Measurements from ENCODE around the gene NDFIP2. TPM values are rescaled to one million over a fixed set of nuclear protein-coding genes. Genes with fewer than 3 reads are reported as not detected.

Gene NDFIP2
- total RNA-seq, 1 experiment from 2014 or later: 31.0 TPM

DNA sequence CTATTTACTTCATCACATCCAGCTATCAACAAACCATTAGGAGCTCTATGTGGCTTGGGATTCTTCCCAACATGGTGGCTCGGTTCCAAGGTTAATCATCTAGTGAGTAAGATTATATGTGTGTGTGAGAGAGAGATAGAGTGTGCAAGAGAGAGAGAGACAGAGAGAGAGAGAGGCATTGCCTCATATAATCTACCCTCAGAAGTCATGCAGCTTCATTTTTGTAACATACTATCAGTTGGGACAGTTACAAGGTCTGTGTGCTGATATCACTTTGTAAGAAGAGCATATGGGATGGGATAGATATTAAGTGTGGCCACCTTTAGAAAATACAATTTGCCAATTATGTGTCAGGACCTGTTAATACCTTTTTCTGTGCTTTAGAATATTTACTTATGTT is 104.1 kb downstream of the NDFIP2 start:
- H3K27me3 Mint-ChIP-seq (ENCODE audit: low read depth): no peaks in the 10 kb centered on the region

More for the DNA sequence above, 104.1 kb downstream of the NDFIP2 start:
- Histone ChIP-seq H2BK5ac (ENCODE audit: insufficient read length, low read length) (no peak overlapping the region), H4K91ac (ENCODE audit: insufficient read length, low read depth, low read length) (no peak overlapping the region), H3K79me2 (ENCODE audit: insufficient read depth, low read length) (no peaks in the 10 kb centered on the region), H2BK120ac (ENCODE audit: low read depth, low read length, poor library complexity, severe bottlenecking) (no peak overlapping the region), H4K20me1 (ENCODE audit: control insufficient read depth, insufficient read depth, insufficient read length) (no peaks in the 10 kb centered on the region), H3K9me3 (ENCODE audit: control insufficient read depth, low read depth, low read length) (no peaks in the 10 kb centered on the region), H3K4ac (ENCODE audit: low read depth, low read length) (no peak overlapping the region), H3K18ac (ENCODE audit: insufficient read length, low read depth, low read length) (no peak overlapping the region), H3K4me2 (ENCODE audit: insufficient read depth, insufficient read length, low read length) (no peak overlapping the region), H3K4me1 (ENCODE audit: insufficient read depth, low read length) (no peaks in the 10 kb centered on the region), H2BK20ac (ENCODE audit: low read depth, low read length, poor library complexity, severe bottlenecking) (no peak overlapping the region), H4K8ac (replicated peaks; ENCODE audit: insufficient read length, low read depth, low read length) (no peak overlapping the region), H3K9ac (ENCODE audit: extremely low read depth, insufficient read length, low read length) (no peak overlapping the region), H2AFZ (ENCODE audit: low read length) (no peak overlapping the region), H3T11ph (ENCODE audit: low read length) (no peak overlapping the region), H3K23me2 (ENCODE audit: insufficient read length, low read depth, low read length, poor library complexity, severe bottlenecking) (no peaks in the 10 kb centered on the region), H3K23ac (ENCODE audit: insufficient read length, low read depth, low read length) (no peak overlapping the region), H3K14ac (ENCODE audit: insufficient read depth, low read length) (no peak overlapping the region), H2BK15ac (ENCODE audit: low read depth, low read length) (no peak overlapping the region), H2AK5ac (ENCODE audit: insufficient read length, low read length) (no peak overlapping the region), H2BK12ac (ENCODE audit: insufficient read length, low read depth, low read length) (no peak overlapping the region), H4K5ac (ENCODE audit: insufficient read length, low read depth, low read length) (no peak overlapping the region), H3K27me3 (ENCODE audit: insufficient read depth, low read length) (no peaks in the 10 kb centered on the region), H3K56ac (ENCODE audit: insufficient read length, low read depth, low read length) (no peak overlapping the region), H3K27ac (ENCODE audit: insufficient read length, low read depth, low read length) (no peak overlapping the region), H3K79me1 (ENCODE audit: insufficient read depth, low read depth, low read length, poor library complexity, severe bottlenecking) (no peaks in the 10 kb centered on the region)
- DNase-seq: no peak
- Mint-ChIP-seq H3K9me3 (peaks cover 13% of the 10 kb centered on the region in 2 experiments; a peak in 4 of 5 replicates), H3K27ac (no peak overlapping the region), H3K36me3 (ENCODE audit: insufficient read depth in 1 of 3, low read depth in 3 of 3) (peaks cover 0 to 7% (median 0%) of the 10 kb centered on the region in 3 experiments; a peak in 2 of 7 replicates), H3K4me3 (no peak overlapping the region), H3K4me1 (no peaks in the 10 kb centered on the region)
- TF ChIP-seq, protein P1, sequence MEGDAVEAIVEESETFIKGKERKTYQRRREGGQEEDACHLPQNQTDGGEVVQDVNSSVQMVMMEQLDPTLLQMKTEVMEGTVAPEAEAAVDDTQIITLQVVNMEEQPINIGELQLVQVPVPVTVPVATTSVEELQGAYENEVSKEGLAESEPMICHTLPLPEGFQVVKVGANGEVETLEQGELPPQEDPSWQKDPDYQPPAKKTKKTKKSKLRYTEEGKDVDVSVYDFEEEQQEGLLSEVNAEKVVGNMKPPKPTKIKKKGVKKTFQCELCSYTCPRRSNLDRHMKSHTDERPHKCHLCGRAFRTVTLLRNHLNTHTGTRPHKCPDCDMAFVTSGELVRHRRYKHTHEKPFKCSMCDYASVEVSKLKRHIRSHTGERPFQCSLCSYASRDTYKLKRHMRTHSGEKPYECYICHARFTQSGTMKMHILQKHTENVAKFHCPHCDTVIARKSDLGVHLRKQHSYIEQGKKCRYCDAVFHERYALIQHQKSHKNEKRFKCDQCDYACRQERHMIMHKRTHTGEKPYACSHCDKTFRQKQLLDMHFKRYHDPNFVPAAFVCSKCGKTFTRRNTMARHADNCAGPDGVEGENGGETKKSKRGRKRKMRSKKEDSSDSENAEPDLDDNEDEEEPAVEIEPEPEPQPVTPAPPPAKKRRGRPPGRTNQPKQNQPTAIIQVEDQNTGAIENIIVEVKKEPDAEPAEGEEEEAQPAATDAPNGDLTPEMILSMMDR (conservative IDR thresholded peaks at IDR 0.05): no peak
- no CpG with 5 or more reads among the region's 1 CpG for WGBS (ENCODE audit: extremely low coverage, insufficient read length, low lambda C conversion rate)

Measured in H9 (cell line).